ENCODE results near the gene RTCA.
"Not testable (repeated sequence)": the region's sequence is repeated elsewhere in the genome, so short reads cannot be mapped to it uniquely, and the experiment has no call there.

RTCA gene

GRCh38 chr1:100287162-100287561 is 21.1 kb downstream of the RTCA start:
- ChIA-PET CTCF (interaction anchor here (1.1 to 1.4 kb wide), 3 partner anchors 11 to 104 kb away, joined by 3 to 4 read pairs (median 3); partner anchors contain the start of gene RTCA), POLR2A (no interaction called here)
- TF ChIP-seq CTCF (IDR thresholded peaks at IDR 0.05; ENCODE audit: control extremely low read depth, extremely low read depth, low read depth, missing control alignments) = no peak
- no peak for DNase-seq (ENCODE audit: extremely low spot score)

GRCh38 chr1:100290291-100290690 is 24.3 kb downstream of the RTCA start:
- DNase-seq (ENCODE audit: extremely low spot score) = no peak
- POLR2A ChIA-PET = interaction anchor here (0.5 to 0.6 kb wide), 2 partner anchors 140 to 205 kb away, joined by 3 to 7 read pairs; no protein-coding TSS in a partner anchor
- CTCF ChIA-PET = interaction anchor here (1.4 kb wide), 1 partner anchor 13 kb away, joined by 3 read pairs; no protein-coding TSS in a partner anchor
- no peak for TF ChIP-seq CTCF (IDR thresholded peaks at IDR 0.05; ENCODE audit: control extremely low read depth, extremely low read depth, low read depth, missing control alignments)

- ChIA-PET CTCF (no interaction called here), POLR2A (no interaction called here)
- no peak for TF ChIP-seq CTCF (IDR thresholded peaks at IDR 0.05; ENCODE audit: control extremely low read depth, extremely low read depth, low read depth, missing control alignments)
- no peak for DNase-seq (ENCODE audit: extremely low spot score)
Measured at GRCh38 chr1:100292711-100293110, 26.7 kb downstream of the RTCA start.

GRCh38 chr1:100296140-100296539 is 30.1 kb downstream of the RTCA start:
- ChIA-PET CTCF (interaction anchor here (1.4 kb wide), 1 partner anchor 24 kb away, joined by 3 read pairs; no protein-coding TSS in a partner anchor), POLR2A (no interaction called here)
- no peak for DNase-seq (ENCODE audit: extremely low spot score)
- TF ChIP-seq CTCF (IDR thresholded peaks at IDR 0.05; ENCODE audit: control extremely low read depth, extremely low read depth, low read depth, missing control alignments) = no peak

GRCh38 chr1:100296997-100297396 is 31.0 kb downstream of the RTCA start:
- POLR2A ChIA-PET; DNase-seq (ENCODE audit: extremely low spot score): not testable (repeated sequence)
- CTCF ChIA-PET = interaction anchor here (1.1 to 1.4 kb wide), 2 partner anchors 8 to 23 kb away, joined by 3 read pairs; no protein-coding TSS in a partner anchor

- TF ChIP-seq CTCF (IDR thresholded peaks at IDR 0.05; ENCODE audit: control extremely low read depth, extremely low read depth, low read depth, missing control alignments) = no peak
- POLR2A ChIA-PET = interaction anchor here (1.2 kb wide), 1 partner anchor 16 kb away, joined by 3 read pairs; no protein-coding TSS in a partner anchor
- DNase-seq (ENCODE audit: extremely low spot score) = no peak
- CTCF ChIA-PET = interaction anchor here (1.6 to 1.8 kb wide), 2 partner anchors 11 to 33 kb away, joined by 4 read pairs; partner anchors contain the start of gene RTCA
Measured at GRCh38 chr1:100298512-100298911, 32.5 kb downstream of the RTCA start.

- no peak for DNase-seq (ENCODE audit: extremely low spot score)
- CTCF ChIA-PET = interaction anchor here (1.3 to 1.6 kb wide), 2 partner anchors 8 to 34 kb away, joined by 3 to 4 read pairs; partner anchors contain the start of gene RTCA
- POLR2A ChIA-PET = interaction anchor here (1.2 kb wide), 1 partner anchor 17 kb away, joined by 3 read pairs; no protein-coding TSS in a partner anchor
- no peak for TF ChIP-seq CTCF (IDR thresholded peaks at IDR 0.05; ENCODE audit: control extremely low read depth, extremely low read depth, low read depth, missing control alignments)
Measured at GRCh38 chr1:100299521-100300222, 33.7 kb downstream of the RTCA start.

All from GM10248 (cell line).